A549 (cell line): ENCODE measurements around the gene SLC25A39. TPM values are rescaled to one million over a fixed set of nuclear protein-coding genes. Genes with fewer than 3 reads are reported as not detected.

Source experiments
- ATAC-seq, 2 experiments: fragments of 200-7000 bp in 1 of 2; fragments of >200 bp in 1 of 2; cut with Nextera tagmentation in 1 of 2; cut with Tn5 transposase in 1 of 2; 3 replicates each; pipeline versions ENCODE4 v1.8.0 to v1.9.1; 2018 to 2020; ENCODE audit warnings: mild to moderate bottlenecking in 1 of 2, moderate library complexity in 1 of 2
- CTCF ChIA-PET: fragments of 300-600 bp; sonication (Branson Sonifier 250); formaldehyde crosslinking; extraction: SDS; loops from one replicate; lab custom pipeline; 2021; ENCODE audit warnings: antibody characterized with exemption, inconsistent platforms; lab: Yijun Ruan, JAX
- POLR2A ChIA-PET: fragments of 350-600 bp; formaldehyde crosslinking; extraction: SDS; loops from one replicate; lab custom pipeline; 2021; ENCODE audit warnings: antibody characterized with exemption, inconsistent platforms; lab: Yijun Ruan, JAX
- DNase-seq, 2 experiments: peaks; one replicate each; pipeline versions ENCODE4 v3.0.0 to v3.0.0-alpha.2; 2011 to 2016; ENCODE audit warnings: low read depth in 1 of 2, low spot score in 1 of 2
- FAIRE-seq: peaks from 2 replicates; lab custom pipeline; 2011; peaks lifted over from hg19 to GRCh38; lab: Jason Lieb, UNC
- H3K27ac ChIP-seq, 2 experiments: fragments of >200 bp; sonication (Bioruptor Twin); formaldehyde crosslinking; 3 replicates each; pipeline ENCODE4 v1.5.1; 2016 to 2017
- H3K4me1 ChIP-seq: fragments of >200 bp; sonication (Bioruptor Twin); formaldehyde crosslinking; 3 replicates; pipeline ENCODE4 v1.6.1; 2016
- H3K4me2 ChIP-seq: fragments of >200 bp; sonication (Bioruptor Twin); formaldehyde crosslinking; 3 replicates; pipeline ENCODE4 v1.6.1; 2016
- H3K4me3 ChIP-seq: fragments of >200 bp; sonication (Bioruptor Twin); formaldehyde crosslinking; 3 replicates; pipeline ENCODE4 v1.5.1; 2016
- H3K9me3 ChIP-seq: fragments of >200 bp; sonication (Bioruptor Twin); formaldehyde crosslinking; 3 replicates; pipeline ENCODE4 v1.6.1; 2016
- BHLHE40 ChIP-seq: IDR thresholded peaks from 2 replicates; pipeline ENCODE4 v1.6.1; 2012; ENCODE audit warnings: low read depth, low read length, inconsistent platforms
- CBX8 ChIP-seq: fragments of 200-600 bp; sonication (generic); IDR thresholded peaks from 2 replicates; pipeline ENCODE4 v1.6.1; 2016
- CEBPB ChIP-seq, 2 experiments: fragments of >200 bp in 1 of 2; sonication (Bioruptor Twin) in 1 of 2; formaldehyde crosslinking in 1 of 2; IDR thresholded peaks; 2 replicates each; pipeline ENCODE4 v1.6.1; 2012 to 2016
- EHF ChIP-seq: fragments of 250-450 bp; sonication (Bioruptor Pico); IDR thresholded peaks from 2 replicates; pipeline ENCODE4 v1.5.0; 2020; ENCODE audit warnings: mild to moderate bottlenecking
- EHMT2 ChIP-seq: fragments of 200-600 bp; sonication (generic); IDR thresholded peaks from 2 replicates; pipeline ENCODE4 v1.6.1; 2016; ENCODE audit warnings: antibody characterized with exemption, low read depth, mild to moderate bottlenecking, moderate library complexity
- EP300 ChIP-seq, 2 experiments: fragments of >200 bp; sonication (Bioruptor Twin); formaldehyde crosslinking; IDR thresholded peaks; 2 replicates in 1 of 2; 3 replicates in 1 of 2; pipeline ENCODE4 v1.6.1; 2016 to 2017
- HDAC2 ChIP-seq: fragments of 200-600 bp; sonication (generic); IDR thresholded peaks from 2 replicates; pipeline ENCODE4 v1.6.1; 2016
- HEYL ChIP-seq: fragments of 250-450 bp; sonication (Bioruptor Pico); IDR thresholded peaks from 2 replicates; pipeline ENCODE4 v1.8.0; 2021; ENCODE audit warnings: mild to moderate bottlenecking, moderate library complexity
- HOXA7 ChIP-seq: fragments of 250-450 bp; sonication (Bioruptor Pico); IDR thresholded peaks from 2 replicates; pipeline ENCODE4 v1.5.0; 2020; ENCODE audit warnings: mild to moderate bottlenecking, moderate library complexity
- JUNB ChIP-seq: fragments of >200 bp; sonication (Bioruptor Twin); formaldehyde crosslinking; IDR thresholded peaks from 2 replicates; pipeline ENCODE4 v1.6.1; 2016
- MAFK ChIP-seq: fragments of 450-650 bp; IDR thresholded peaks from 2 replicates; pipeline ENCODE4 v1.6.1; 2014; ENCODE audit not compliant: partially characterized antibody
- MAZ ChIP-seq: fragments of 150-350 bp; IDR thresholded peaks from 2 replicates; pipeline ENCODE4 v1.6.1; 2014; ENCODE audit warnings: antibody characterized with exemption, low read depth, low read length, borderline replicate concordance
- MYC ChIP-seq: IDR thresholded peaks from 2 replicates; pipeline ENCODE4 v1.6.1; 2012; ENCODE audit warnings: mild to moderate bottlenecking, inconsistent platforms, low read length, improper control_type of control experiment, borderline replicate concordance
- NFE2L2 ChIP-seq: fragments of 150-350 bp; conservative IDR thresholded peaks from 2 replicates; pipeline ENCODE4 v1.6.1; 2014; ENCODE audit warnings: low read length
- NPAS2 ChIP-seq: fragments of 250-450 bp; sonication (Bioruptor Pico); IDR thresholded peaks from 2 replicates; pipeline ENCODE4 v1.8.0; 2022; ENCODE audit warnings: mild to moderate bottlenecking, moderate library complexity, borderline replicate concordance
- NR3C1 ChIP-seq: fragments of >200 bp; sonication (Bioruptor Twin); formaldehyde crosslinking; IDR thresholded peaks from 3 replicates; pipeline ENCODE4 v1.6.1; 2017
- POLR2A ChIP-seq: IDR thresholded peaks from 2 replicates; pipeline ENCODE4 v1.6.1; 2012; ENCODE audit warnings: mild to moderate bottlenecking, low read length
- POLR2AphosphoS2 ChIP-seq: conservative IDR thresholded peaks from 2 replicates; pipeline ENCODE4 v1.6.1; 2012; ENCODE audit warnings: low read length, improper control_type of control experiment, inconsistent platforms
- RAD21 ChIP-seq, 2 experiments: fragments of >200 bp in 1 of 2; sonication (Bioruptor Twin) in 1 of 2; formaldehyde crosslinking in 1 of 2; IDR thresholded peaks in 1 of 2; conservative IDR thresholded peaks in 1 of 2; 2 replicates in 1 of 2; 3 replicates in 1 of 2; pipeline ENCODE4 v1.6.1; 2012 to 2018; ENCODE audit warnings: inconsistent platforms in 1 of 2
- RFX5 ChIP-seq: fragments of 450-650 bp; IDR thresholded peaks from 2 replicates; pipeline ENCODE4 v1.7.1; 2014; ENCODE audit warnings: antibody characterized with exemption, mild to moderate bottlenecking, moderate library complexity
- RNF2 ChIP-seq: fragments of 200-600 bp; sonication (generic); IDR thresholded peaks from 2 replicates; pipeline ENCODE4 v1.6.1; 2016; ENCODE audit warnings: low read depth, mild to moderate bottlenecking, antibody characterized with exemption, moderate library complexity, borderline replicate concordance
- SMC3 ChIP-seq: fragments of >200 bp; sonication (Bioruptor Twin); formaldehyde crosslinking; IDR thresholded peaks from 3 replicates; pipeline ENCODE4 v1.6.1; 2018; ENCODE audit warnings: inconsistent platforms
- TFCP2L1 ChIP-seq: fragments of 250-450 bp; sonication (Bioruptor Pico); IDR thresholded peaks from 2 replicates; pipeline ENCODE4 v1.5.0; 2021; ENCODE audit warnings: mild to moderate bottlenecking
- TP53 ChIP-seq: fragments of 250-450 bp; sonication (Bioruptor Pico); IDR thresholded peaks from 2 replicates; pipeline ENCODE4 v1.5.0; 2021; ENCODE audit warnings: mild to moderate bottlenecking, moderate library complexity
- ZC3H11A ChIP-seq: fragments of 450-650 bp; IDR thresholded peaks from 2 replicates; pipeline ENCODE4 v1.6.1; 2014; ENCODE audit warnings: antibody characterized with exemption, mild to moderate bottlenecking
- ZNF302 ChIP-seq: fragments of 250-450 bp; sonication (Bioruptor Pico); IDR thresholded peaks from 2 replicates; pipeline ENCODE4 v1.9.0; 2021; ENCODE audit warnings: inconsistent platforms, mild to moderate bottlenecking, moderate library complexity
- ZSCAN20 ChIP-seq: fragments of 250-450 bp; sonication (Bioruptor Pico); IDR thresholded peaks from 2 replicates; pipeline ENCODE4 v1.8.0; 2022; ENCODE audit warnings: mild to moderate bottlenecking, moderate library complexity
- WGBS: methylation state at CpG from one replicate; pipeline ENCODE4 v1.1.6; 2017; ENCODE audit errors: missing lambda C conversion rate; 5-methylcytosine and 5-hydroxymethylcytosine counted together
- polyA plus RNA-seq, 4 experiments: library from polyadenylated mRNA; depleted of rRNA in 3 of 4; stranded (reverse); fragments of >200 nt; fragmentation: RNase III in 1 of 4; extraction: RNeasy Plus Mini Kit Qiagen cat#74134 plus additional on column Dnase treatment in 1 of 4; gene quantifications; 2 replicates in 3 of 4; 3 replicates in 1 of 4; pipeline ENCODE4 v1.2.3, GENCODE V29; 2011 to 2017
- TF ChIP-seq, protein P1 (sequence below): fragments of >200 bp; sonication (Bioruptor Twin); formaldehyde crosslinking; IDR thresholded peaks from 3 replicates; pipeline ENCODE4 v1.5.1; 2016
- TF ChIP-seq, protein P2 (sequence below): IDR thresholded peaks from 2 replicates; pipeline ENCODE4 v1.6.1; 2012
- TF ChIP-seq, protein P3 (sequence below): fragments of 250-450 bp; sonication (Bioruptor Pico); IDR thresholded peaks from 2 replicates; pipeline ENCODE4 v1.5.0; 2020; ENCODE audit warnings: low read depth, mild to moderate bottlenecking, moderate library complexity
- TF ChIP-seq, protein P4 (sequence below): IDR thresholded peaks from 2 replicates; pipeline ENCODE4 v1.6.1; 2012
- TF ChIP-seq, protein P5 (sequence below): fragments of >200 bp; sonication (Bioruptor Twin); formaldehyde crosslinking; IDR thresholded peaks from 3 replicates; pipeline ENCODE4 v1.6.1; 2016

Gene SLC25A39
- polyA plus RNA-seq, 2 of the 4 experiments (the other 2 are of a cell fraction) = 80.9 to 154 TPM

DNA sequence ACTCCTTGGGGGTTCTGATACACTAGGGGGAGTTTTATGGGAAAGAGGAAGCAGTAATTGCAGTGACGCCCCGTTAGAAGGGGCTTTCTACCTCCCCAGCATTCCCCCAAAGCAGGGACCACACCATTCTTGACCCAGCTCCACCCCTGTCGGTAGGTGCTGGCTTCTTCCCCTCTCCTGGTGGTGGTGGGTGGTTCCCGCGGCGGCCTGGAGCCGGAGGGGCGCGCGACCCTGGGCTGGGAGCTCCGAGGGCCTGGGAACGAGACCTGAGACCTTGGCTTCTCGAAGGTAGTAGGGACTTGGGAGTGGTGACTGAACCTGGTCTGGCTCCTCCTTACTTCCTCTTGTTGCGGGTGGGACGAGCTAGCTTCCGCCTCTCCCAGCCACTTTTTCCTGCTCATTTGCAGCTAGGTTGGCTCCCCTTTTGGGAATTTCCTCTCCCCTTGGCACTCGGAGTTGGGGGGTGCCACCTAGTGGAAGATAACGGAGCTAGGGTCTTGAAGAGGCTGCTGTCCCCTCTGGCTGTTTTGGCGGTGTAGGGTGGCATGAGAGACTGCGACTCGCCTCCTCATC is 20.9 kb upstream of the SLC25A39 start:
- DNase-seq (peak; percentile 75 to 82), ATAC-seq (peak; percentile 45 to 59), FAIRE-seq (no peak)
- Histone ChIP-seq H3K4me2 (peak overlapping the region; percentile 90), H3K4me1 (peaks cover 9% of the 10 kb centered on the region), H3K9me3 (no peaks in the 10 kb centered on the region), H3K27ac (peak overlapping the region; percentile 81 to 85), H3K4me3 (peak overlapping the region; percentile 92)
- TF ChIP-seq SMC3 = peak; percentile 48
- peak; percentile 46 to 69; a peak in 4 of 5 replicates for TF ChIP-seq RAD21 (conservative IDR thresholded peaks at IDR 0.05 in 1 of 2, IDR thresholded peaks at IDR 0.05 in 1 of 2)
- no peak for TF ChIP-seq POLR2A
- TF ChIP-seq, protein P1, sequence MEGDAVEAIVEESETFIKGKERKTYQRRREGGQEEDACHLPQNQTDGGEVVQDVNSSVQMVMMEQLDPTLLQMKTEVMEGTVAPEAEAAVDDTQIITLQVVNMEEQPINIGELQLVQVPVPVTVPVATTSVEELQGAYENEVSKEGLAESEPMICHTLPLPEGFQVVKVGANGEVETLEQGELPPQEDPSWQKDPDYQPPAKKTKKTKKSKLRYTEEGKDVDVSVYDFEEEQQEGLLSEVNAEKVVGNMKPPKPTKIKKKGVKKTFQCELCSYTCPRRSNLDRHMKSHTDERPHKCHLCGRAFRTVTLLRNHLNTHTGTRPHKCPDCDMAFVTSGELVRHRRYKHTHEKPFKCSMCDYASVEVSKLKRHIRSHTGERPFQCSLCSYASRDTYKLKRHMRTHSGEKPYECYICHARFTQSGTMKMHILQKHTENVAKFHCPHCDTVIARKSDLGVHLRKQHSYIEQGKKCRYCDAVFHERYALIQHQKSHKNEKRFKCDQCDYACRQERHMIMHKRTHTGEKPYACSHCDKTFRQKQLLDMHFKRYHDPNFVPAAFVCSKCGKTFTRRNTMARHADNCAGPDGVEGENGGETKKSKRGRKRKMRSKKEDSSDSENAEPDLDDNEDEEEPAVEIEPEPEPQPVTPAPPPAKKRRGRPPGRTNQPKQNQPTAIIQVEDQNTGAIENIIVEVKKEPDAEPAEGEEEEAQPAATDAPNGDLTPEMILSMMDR = peak; percentile 54
- TF ChIP-seq, protein P2, sequence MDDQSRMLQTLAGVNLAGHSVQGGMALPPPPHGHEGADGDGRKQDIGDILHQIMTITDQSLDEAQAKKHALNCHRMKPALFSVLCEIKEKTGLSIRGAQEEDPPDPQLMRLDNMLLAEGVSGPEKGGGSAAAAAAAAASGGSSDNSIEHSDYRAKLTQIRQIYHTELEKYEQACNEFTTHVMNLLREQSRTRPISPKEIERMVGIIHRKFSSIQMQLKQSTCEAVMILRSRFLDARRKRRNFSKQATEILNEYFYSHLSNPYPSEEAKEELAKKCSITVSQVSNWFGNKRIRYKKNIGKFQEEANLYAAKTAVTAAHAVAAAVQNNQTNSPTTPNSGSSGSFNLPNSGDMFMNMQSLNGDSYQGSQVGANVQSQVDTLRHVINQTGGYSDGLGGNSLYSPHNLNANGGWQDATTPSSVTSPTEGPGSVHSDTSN = no peak
- TF ChIP-seq ZC3H11A = no peak
- ChIA-PET CTCF (interaction anchor here (0.6 to 17.9 kb wide), 25 partner anchors 12 to 250 kb away, joined by 3 to 327 read pairs (median 4); partner anchors contain the start of genes FAM171A2 and UBTF), POLR2A (interaction anchor here (0.5 to 1.9 kb wide), 12 partner anchors 9 to 275 kb away, joined by 3 to 20 read pairs (median 4); partner anchors contain the start of genes ATXN7L3 and RUNDC3A)
- 10% methylated on average over 21 of the region's 21 CpGs for WGBS

DNA sequence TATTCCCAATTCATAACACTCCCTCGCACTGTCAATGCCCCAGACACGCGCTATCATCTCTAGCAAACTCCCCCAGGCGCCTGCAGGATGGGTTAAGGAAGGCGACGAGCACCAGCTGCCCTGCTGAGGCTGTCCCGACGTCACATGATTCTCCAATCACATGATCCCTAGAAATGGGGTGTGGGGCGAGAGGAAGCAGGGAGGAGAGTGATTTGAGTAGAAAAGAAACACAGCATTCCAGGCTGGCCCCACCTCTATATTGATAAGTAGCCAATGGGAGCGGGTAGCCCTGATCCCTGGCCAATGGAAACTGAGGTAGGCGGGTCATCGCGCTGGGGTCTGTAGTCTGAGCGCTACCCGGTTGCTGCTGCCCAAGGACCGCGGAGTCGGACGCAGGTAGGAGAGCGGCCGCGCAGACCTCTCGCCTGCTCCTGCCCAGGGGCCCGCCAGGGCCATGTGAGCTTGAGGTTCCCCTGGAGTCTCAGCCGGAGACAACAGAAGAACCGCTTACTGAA is 20.4 kb upstream of the SLC25A39 start, which contains the start of gene GRN:
Gene GRN, plus strand, starts transcription at position 364 of the 515 bp plus-strand sequence. CDS start 3,863 bp downstream, outside the sequence.
- Histone ChIP-seq H3K9me3 (no peaks in the 10 kb centered on the region), H3K4me3 (peak within 1 kb of the TSS; percentile 92), H3K4me1 (peaks cover 9% of the 10 kb centered on the region), H3K27ac (peak within 1 kb of the TSS; percentile 81 to 85), H3K4me2 (peak within 1 kb of the TSS; percentile 90)
- POLR2A ChIA-PET = interaction anchor here (0.6 to 1.9 kb wide), 9 partner anchors 9 to 178 kb away, joined by 3 to 20 read pairs (median 4); partner anchors contain the start of genes ATXN7L3 and SLC25A39
- CTCF ChIA-PET = interaction anchor here (0.6 to 17.9 kb wide), 25 partner anchors 11 to 250 kb away, joined by 3 to 327 read pairs (median 4); partner anchors contain the start of genes FAM171A2 and UBTF
- FAIRE-seq (peak; percentile 85), ATAC-seq (peak; percentile 89 to 99), DNase-seq (peak; percentile 100)
- WGBS = 1% methylated on average over 26 of the region's 26 CpGs
- no peak for TF ChIP-seq MAFK
- TF ChIP-seq NR3C1 = no peak
- TF ChIP-seq NPAS2 (CRISPR knock-in tag) = no peak
- TF ChIP-seq, protein P3, sequence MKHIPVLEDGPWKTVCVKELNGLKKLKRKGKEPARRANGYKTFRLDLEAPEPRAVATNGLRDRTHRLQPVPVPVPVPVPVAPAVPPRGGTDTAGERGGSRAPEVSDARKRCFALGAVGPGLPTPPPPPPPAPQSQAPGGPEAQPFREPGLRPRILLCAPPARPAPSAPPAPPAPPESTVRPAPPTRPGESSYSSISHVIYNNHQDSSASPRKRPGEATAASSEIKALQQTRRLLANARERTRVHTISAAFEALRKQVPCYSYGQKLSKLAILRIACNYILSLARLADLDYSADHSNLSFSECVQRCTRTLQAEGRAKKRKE (CRISPR knock-in tag) = peak; percentile 80; the same call in 1 of the 2 replicates
- no peak for TF ChIP-seq BHLHE40
- no peak for TF ChIP-seq ZSCAN20 (CRISPR knock-in tag)
- TF ChIP-seq HDAC2 = no peak
- peak; percentile 35; the same call in 1 of the 2 replicates for TF ChIP-seq RFX5
- TF ChIP-seq EP300 (IDR thresholded peaks at IDR 0.05) = no peak
- TF ChIP-seq MAZ = peak; percentile 83; the same call in 1 of the 2 replicates
- TF ChIP-seq RNF2 = no peak
- TF ChIP-seq NFE2L2 = no peak
- no peak for TF ChIP-seq TP53 (CRISPR knock-in tag)
- no peak for TF ChIP-seq TFCP2L1
- no peak for TF ChIP-seq EHMT2
- TF ChIP-seq ZNF302 = no peak
- TF ChIP-seq EHF (CRISPR knock-in tag) = no peak
- TF ChIP-seq HEYL = no peak
- no peak for TF ChIP-seq CBX8
- TF ChIP-seq CEBPB (IDR thresholded peaks at IDR 0.05) = no peak
- TF ChIP-seq, protein P4, sequence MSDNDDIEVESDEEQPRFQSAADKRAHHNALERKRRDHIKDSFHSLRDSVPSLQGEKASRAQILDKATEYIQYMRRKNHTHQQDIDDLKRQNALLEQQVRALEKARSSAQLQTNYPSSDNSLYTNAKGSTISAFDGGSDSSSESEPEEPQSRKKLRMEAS = peak; percentile 93
- no peak for TF ChIP-seq HOXA7 (CRISPR knock-in tag)
- TF ChIP-seq, protein P2 = peak; percentile 72; the same call in 1 of the 2 replicates
- no peak for TF ChIP-seq JUNB
- no peak for TF ChIP-seq POLR2AphosphoS2
- TF ChIP-seq, protein P5, sequence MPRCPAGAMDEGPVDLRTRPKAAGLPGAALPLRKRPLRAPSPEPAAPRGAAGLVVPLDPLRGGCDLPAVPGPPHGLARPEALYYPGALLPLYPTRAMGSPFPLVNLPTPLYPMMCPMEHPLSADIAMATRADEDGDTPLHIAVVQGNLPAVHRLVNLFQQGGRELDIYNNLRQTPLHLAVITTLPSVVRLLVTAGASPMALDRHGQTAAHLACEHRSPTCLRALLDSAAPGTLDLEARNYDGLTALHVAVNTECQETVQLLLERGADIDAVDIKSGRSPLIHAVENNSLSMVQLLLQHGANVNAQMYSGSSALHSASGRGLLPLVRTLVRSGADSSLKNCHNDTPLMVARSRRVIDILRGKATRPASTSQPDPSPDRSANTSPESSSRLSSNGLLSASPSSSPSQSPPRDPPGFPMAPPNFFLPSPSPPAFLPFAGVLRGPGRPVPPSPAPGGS = peak; percentile 75; the same call in 2 of the 3 replicates
- TF ChIP-seq MYC = no peak
- TF ChIP-seq ZC3H11A = no peak
